ENCODE results near the gene FOXD2.

Gene FOXD2

GRCh38 chr1:47442202-47442601 is 4.4 kb downstream of the FOXD2 start:
- no CpG with 5 or more reads among the region's 4 CpGs for WGBS (ENCODE audit: extremely low coverage, insufficient coverage, insufficient read length)
- Histone ChIP-seq H3K4me1 (ENCODE audit: control insufficient read depth in 1 of 2, insufficient read depth in 2 of 2, low read length in 2 of 2) (peaks cover 6 to 9% of the 10 kb centered on the region in 2 experiments), H3K9me3 (ENCODE audit: insufficient read depth, low read depth, low read length) (peaks cover 5% of the 10 kb centered on the region), H4K12ac (ENCODE audit: low read depth, low read length) (no peak overlapping the region), H2AK5ac (ENCODE audit: low read length) (no peak overlapping the region), H3K4me2 (ENCODE audit: low read length) (no peak overlapping the region), H3K23ac (ENCODE audit: low read length) (no peak overlapping the region), H2BK120ac (ENCODE audit: insufficient read depth, low read length, poor library complexity) (no peak overlapping the region), H3K27me3 (ENCODE audit: insufficient read depth, low read length) (peaks cover 94% of the 10 kb centered on the region), H3K36me3 (ENCODE audit: control insufficient read depth in 1 of 2, insufficient read depth in 2 of 2, low read length in 2 of 2) (no peaks in the 10 kb centered on the region), H3K18ac (ENCODE audit: low read length) (no peak overlapping the region), H3K4ac (ENCODE audit: low read depth, low read length) (no peak overlapping the region), H4K8ac (ENCODE audit: low read depth, low read length) (no peak overlapping the region), H2BK5ac (ENCODE audit: low read depth, low read length, poor library complexity) (no peak overlapping the region), H3K79me2 (ENCODE audit: control insufficient read depth, insufficient read depth, low read length, poor library complexity) (no peaks in the 10 kb centered on the region), H3K14ac (ENCODE audit: low read length) (no peak overlapping the region), H3K4me3 (ENCODE audit: low read depth, low read length) (no peak overlapping the region), H4K91ac (ENCODE audit: low read depth, low read length) (no peak overlapping the region), H3K79me1 (ENCODE audit: low read length) (no peaks in the 10 kb centered on the region), H3K9ac (ENCODE audit: low read length) (no peak overlapping the region), H3K27ac (ENCODE audit: low read depth, low read length) (no peak overlapping the region), H2AFZ (ENCODE audit: insufficient read depth, low read length, poor library complexity) (no peak overlapping the region), H2BK12ac (ENCODE audit: low read length) (no peak overlapping the region)
- DNase-seq = no peak

- H3K4me1 ChIP-seq (ENCODE audit: control insufficient read depth in 1 of 2, insufficient read depth in 2 of 2, low read length in 2 of 2) = peaks cover 5 to 6% of the 10 kb centered on the region in 2 experiments
- no peak overlapping the region for H3K18ac ChIP-seq (ENCODE audit: low read length)
- no CpG with 5 or more reads among the region's 9 CpGs for WGBS (ENCODE audit: extremely low coverage, insufficient coverage, insufficient read length)
- peaks cover 90% of the 10 kb centered on the region for H3K27me3 ChIP-seq (ENCODE audit: insufficient read depth, low read length)
- no peak overlapping the region for H4K91ac ChIP-seq (ENCODE audit: low read depth, low read length)
- no peak overlapping the region for H2AFZ ChIP-seq (ENCODE audit: insufficient read depth, low read length, poor library complexity)
- H2BK120ac ChIP-seq (ENCODE audit: insufficient read depth, low read length, poor library complexity) = no peak overlapping the region
- no peak overlapping the region for H3K4me2 ChIP-seq (ENCODE audit: low read length)
- no peak overlapping the region for H2AK5ac ChIP-seq (ENCODE audit: low read length)
- no peak for DNase-seq
- no peaks in the 10 kb centered on the region for H3K79me1 ChIP-seq (ENCODE audit: low read length)
- H3K9me3 ChIP-seq (ENCODE audit: insufficient read depth, low read depth, low read length) = peaks cover 5% of the 10 kb centered on the region
- no peak overlapping the region for H2BK12ac ChIP-seq (ENCODE audit: low read length)
- no peak overlapping the region for H3K4ac ChIP-seq (ENCODE audit: low read depth, low read length)
- H3K14ac ChIP-seq (ENCODE audit: low read length) = no peak overlapping the region
- no peak overlapping the region for H3K4me3 ChIP-seq (ENCODE audit: low read depth, low read length)
- no peaks in the 10 kb centered on the region for H3K79me2 ChIP-seq (ENCODE audit: control insufficient read depth, insufficient read depth, low read length, poor library complexity)
- no peak overlapping the region for H3K27ac ChIP-seq (ENCODE audit: low read depth, low read length)
- no peaks in the 10 kb centered on the region for H3K36me3 ChIP-seq (ENCODE audit: control insufficient read depth in 1 of 2, insufficient read depth in 2 of 2, low read length in 2 of 2)
- H3K9ac ChIP-seq (ENCODE audit: low read length) = no peak overlapping the region
- H4K8ac ChIP-seq (ENCODE audit: low read depth, low read length) = no peak overlapping the region
- H4K12ac ChIP-seq (ENCODE audit: low read depth, low read length) = no peak overlapping the region
- no peak overlapping the region for H3K23ac ChIP-seq (ENCODE audit: low read length)
- H2BK5ac ChIP-seq (ENCODE audit: low read depth, low read length, poor library complexity) = no peak overlapping the region
Measured at GRCh38 chr1:47442842-47443529, 5.1 kb downstream of the FOXD2 start.

GRCh38 chr1:47443530-47444296 is 5.9 kb downstream of the FOXD2 start:
- Histone ChIP-seq H4K8ac (ENCODE audit: low read depth, low read length) (no peak overlapping the region), H3K4ac (ENCODE audit: low read depth, low read length) (no peak overlapping the region), H4K91ac (ENCODE audit: low read depth, low read length) (no peak overlapping the region), H3K79me2 (ENCODE audit: control insufficient read depth, insufficient read depth, low read length, poor library complexity) (no peaks in the 10 kb centered on the region), H3K14ac (ENCODE audit: low read length) (no peak overlapping the region), H2AK5ac (ENCODE audit: low read length) (no peak overlapping the region), H3K27ac (ENCODE audit: low read depth, low read length) (no peak overlapping the region), H3K9ac (ENCODE audit: low read length) (no peak overlapping the region), H2BK5ac (ENCODE audit: low read depth, low read length, poor library complexity) (no peak overlapping the region), H3K4me3 (ENCODE audit: low read depth, low read length) (no peak overlapping the region), H3K23ac (ENCODE audit: low read length) (no peak overlapping the region), H3K27me3 (ENCODE audit: insufficient read depth, low read length) (peaks cover 89% of the 10 kb centered on the region), H2BK12ac (ENCODE audit: low read length) (no peak overlapping the region), H3K4me2 (ENCODE audit: low read length) (no peak overlapping the region), H2AFZ (ENCODE audit: insufficient read depth, low read length, poor library complexity) (no peak overlapping the region), H3K79me1 (ENCODE audit: low read length) (no peaks in the 10 kb centered on the region), H3K4me1 (ENCODE audit: control insufficient read depth in 1 of 2, insufficient read depth in 2 of 2, low read length in 2 of 2) (peaks cover 3 to 6% of the 10 kb centered on the region in 2 experiments), H3K36me3 (ENCODE audit: control insufficient read depth in 1 of 2, insufficient read depth in 2 of 2, low read length in 2 of 2) (no peaks in the 10 kb centered on the region), H3K9me3 (ENCODE audit: insufficient read depth, low read depth, low read length) (peaks cover 7% of the 10 kb centered on the region), H3K18ac (ENCODE audit: low read length) (no peak overlapping the region), H4K12ac (ENCODE audit: low read depth, low read length) (no peak overlapping the region), H2BK120ac (ENCODE audit: insufficient read depth, low read length, poor library complexity) (no peak overlapping the region)
- WGBS (ENCODE audit: extremely low coverage, insufficient coverage, insufficient read length) = no CpG with 5 or more reads among the region's 45 CpGs
- DNase-seq = no peak

DNA sequence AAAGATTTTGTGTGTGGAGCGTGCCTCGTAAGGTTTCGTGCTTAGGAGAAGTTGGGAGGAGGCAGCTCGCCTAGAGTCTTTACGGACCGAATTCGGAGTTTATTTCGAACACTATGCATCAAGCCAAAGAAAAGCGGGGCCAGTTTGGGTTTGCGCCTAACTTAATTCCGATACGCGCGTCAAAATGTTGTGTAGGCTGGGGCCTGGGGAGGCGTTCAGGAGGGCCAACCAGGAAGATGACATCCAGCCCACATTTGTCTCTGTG is 6.4 kb downstream of the FOXD2 start:
- Histone ChIP-seq H3K9ac (ENCODE audit: low read length) (no peak overlapping the region), H2AFZ (ENCODE audit: insufficient read depth, low read length, poor library complexity) (no peak overlapping the region), H2AK5ac (ENCODE audit: low read length) (no peak overlapping the region), H2BK12ac (ENCODE audit: low read length) (no peak overlapping the region), H3K9me3 (ENCODE audit: insufficient read depth, low read depth, low read length) (peaks cover 7% of the 10 kb centered on the region), H3K4ac (ENCODE audit: low read depth, low read length) (no peak overlapping the region), H3K14ac (ENCODE audit: low read length) (no peak overlapping the region), H3K27ac (ENCODE audit: low read depth, low read length) (no peak overlapping the region), H4K12ac (ENCODE audit: low read depth, low read length) (no peak overlapping the region), H2BK120ac (ENCODE audit: insufficient read depth, low read length, poor library complexity) (no peak overlapping the region), H3K23ac (ENCODE audit: low read length) (no peak overlapping the region), H3K27me3 (ENCODE audit: insufficient read depth, low read length) (peaks cover 89% of the 10 kb centered on the region), H4K91ac (ENCODE audit: low read depth, low read length) (no peak overlapping the region), H3K79me2 (ENCODE audit: control insufficient read depth, insufficient read depth, low read length, poor library complexity) (no peaks in the 10 kb centered on the region), H3K79me1 (ENCODE audit: low read length) (no peaks in the 10 kb centered on the region), H2BK5ac (ENCODE audit: low read depth, low read length, poor library complexity) (no peak overlapping the region), H4K8ac (ENCODE audit: low read depth, low read length) (no peak overlapping the region), H3K18ac (ENCODE audit: low read length) (no peak overlapping the region), H3K4me3 (ENCODE audit: low read depth, low read length) (no peak overlapping the region), H3K36me3 (ENCODE audit: control insufficient read depth in 1 of 2, insufficient read depth in 2 of 2, low read length in 2 of 2) (no peaks in the 10 kb centered on the region), H3K4me2 (ENCODE audit: low read length) (no peak overlapping the region), H3K4me1 (ENCODE audit: control insufficient read depth in 1 of 2, insufficient read depth in 2 of 2, low read length in 2 of 2) (peaks cover 3 to 6% of the 10 kb centered on the region in 2 experiments)
- WGBS (ENCODE audit: extremely low coverage, insufficient coverage, insufficient read length) = no CpG with 5 or more reads among the region's 15 CpGs
- DNase-seq = no peak

All from trophoblast cell (in vitro differentiated cells and primary cell).